Fibroblast of lung (primary cell): ENCODE data around the gene DENND1A. TPM values are rescaled to one million over a fixed set of nuclear protein-coding genes. Genes with fewer than 3 reads are reported as not detected.

Experiments
- DNase-seq, 2 donors: peaks; one replicate each; pipeline versions ENCODE4 v3.0.0 to v3.0.0-alpha.2; 2010; ENCODE audit warnings: low read depth in 2 of 2
- H2AFZ ChIP-seq: 2 replicates; pipeline ENCODE4 v1.5.1; 2012; ENCODE audit warnings: low read length, control low read depth, inconsistent platforms
- H3K27ac ChIP-seq: 2 replicates; pipeline ENCODE4 v1.5.1; 2011; ENCODE audit warnings: low read length, control low read depth; ENCODE audit not compliant: insufficient read depth
- H3K27me3 ChIP-seq: 2 replicates; pipeline ENCODE4 v1.5.1; 2011; ENCODE audit warnings: mild to moderate bottlenecking, low read length; ENCODE audit not compliant: control insufficient read depth, insufficient read depth
- H3K36me3 ChIP-seq: 2 replicates; pipeline ENCODE4 v1.5.1; 2011; ENCODE audit warnings: low read length; ENCODE audit not compliant: control insufficient read depth, insufficient read depth
- H3K4me1 ChIP-seq: 2 replicates; pipeline ENCODE4 v1.5.1; 2011; ENCODE audit warnings: low read length; ENCODE audit not compliant: control insufficient read depth, insufficient read depth; ENCODE audit errors: extremely low read depth
- H3K4me2 ChIP-seq: 2 replicates; pipeline ENCODE4 v1.5.1; 2011; ENCODE audit warnings: low read length, control low read depth; ENCODE audit not compliant: insufficient read depth; ENCODE audit errors: extremely low read depth
- H3K4me3 ChIP-seq, 4 experiments: fragments of 200-600 bp in 1 of 4; sonication (generic) in 1 of 4; replicated peaks in 1 of 4; 2 replicates each; pipeline ENCODE4 v1.5.1; 2011 to 2016; ENCODE audit warnings: low read length in 4 of 4, low read depth in 3 of 4, mild to moderate bottlenecking in 3 of 4, control low read depth in 2 of 4, inconsistent platforms in 1 of 4, mixed read lengths in 1 of 4; ENCODE audit not compliant: insufficient read depth in 1 of 4; ENCODE audit errors: control extremely low read depth in 1 of 4
- H3K79me2 ChIP-seq: 2 replicates; pipeline ENCODE4 v1.5.1; 2012; ENCODE audit warnings: mild to moderate bottlenecking, low read length, inconsistent platforms; ENCODE audit not compliant: control insufficient read depth, insufficient read depth
- H3K9ac ChIP-seq: 2 replicates; pipeline ENCODE4 v1.5.1; 2011; ENCODE audit warnings: mild to moderate bottlenecking, low read length, control low read depth; ENCODE audit not compliant: insufficient read depth
- H3K9me3 ChIP-seq: 2 replicates; pipeline ENCODE4 v1.5.1; 2012; ENCODE audit warnings: low read depth, low read length; ENCODE audit not compliant: control insufficient read depth, insufficient read depth
- H4K20me1 ChIP-seq: 2 replicates; pipeline ENCODE4 v1.5.1; 2011; ENCODE audit warnings: low read length; ENCODE audit not compliant: control insufficient read depth, insufficient read depth; ENCODE audit errors: extremely low read depth
- EZH2 ChIP-seq: IDR thresholded peaks from 2 replicates; pipeline ENCODE4 v1.5.1; 2012; ENCODE audit warnings: low read length, control low read depth, mild to moderate bottlenecking; ENCODE audit errors: missing control alignments
- polyA plus RNA-seq, 2 donors: library from polyadenylated mRNA; depleted of rRNA in 1 of 2; stranded (reverse) in 1 of 2; unstranded in 1 of 2; fragments of >200 nt; gene quantifications; 2 replicates each; pipeline ENCODE4 v1.2.1, GENCODE V29; 2011 to 2012; ENCODE audit warnings: missing spikeins in 1 of 2
- total RNA-seq: library from RNA; depleted of rRNA; stranded (reverse); fragments of >200 nt; gene quantifications from 2 replicates; pipeline ENCODE4 v1.2.1, GENCODE V29; 2014
- TF ChIP-seq, protein P1 (sequence below), 2 donors: IDR thresholded peaks in 1 of 2; conservative IDR thresholded peaks in 1 of 2; 1 replicate in 1 of 2; 2 replicates in 1 of 2; pipeline ENCODE4 v1.5.1; 2011 to 2012; ENCODE audit warnings: low read length in 2 of 2, control low read depth in 1 of 2, inconsistent platforms in 1 of 2, low read depth in 1 of 2, mild to moderate bottlenecking in 1 of 2

The DENND1A gene
- total and polyA plus RNA-seq, 2 donors (not counting 1 experiment from before 2014, with no cell fraction given), result 13.0 to 18.3 TPM

DNA sequence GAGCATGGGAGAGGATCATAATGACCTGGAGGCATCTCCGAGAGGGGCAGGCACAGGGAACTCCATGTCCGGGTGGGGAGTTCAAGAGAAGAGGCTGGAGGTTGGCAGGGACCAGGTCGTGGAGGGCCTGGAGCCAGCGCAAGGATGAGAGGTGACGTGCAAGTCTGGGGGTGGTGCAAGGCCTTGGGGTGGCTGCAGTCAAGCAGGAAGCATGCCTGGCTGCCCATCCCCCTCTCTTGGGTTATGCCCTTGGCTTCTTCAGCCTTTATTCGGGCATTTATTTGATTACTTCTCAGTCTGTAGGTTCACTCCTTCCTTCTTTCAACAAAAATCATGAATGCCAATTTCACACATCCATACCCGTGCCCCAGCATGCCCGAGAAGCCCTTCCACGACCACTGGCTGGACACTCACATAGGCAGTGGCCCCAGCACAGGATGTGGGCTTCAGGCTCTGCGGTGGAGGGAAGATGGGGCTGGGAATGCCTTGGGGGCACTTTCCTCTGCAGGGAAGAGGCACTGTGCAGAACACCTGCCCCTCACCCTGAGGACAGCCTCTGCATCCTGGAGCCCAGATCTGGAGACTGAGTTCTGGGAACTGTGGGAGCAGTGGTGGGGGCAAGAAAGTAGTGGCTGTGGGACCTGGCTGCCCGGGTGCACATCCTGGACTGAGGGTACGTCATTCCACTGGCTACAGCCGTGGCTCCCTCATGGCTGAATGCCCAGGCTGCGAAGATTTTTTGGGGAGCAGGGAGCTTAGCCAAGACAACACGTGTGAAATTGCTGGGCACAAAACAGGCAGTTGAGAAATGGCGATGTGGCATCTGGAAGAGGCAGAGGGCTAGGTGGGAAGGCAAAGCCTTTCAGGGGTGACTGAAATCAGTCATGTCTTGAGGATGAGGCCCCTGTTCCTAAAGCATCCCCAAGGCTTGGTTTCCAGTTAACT, 535.4 kb downstream of the DENND1A start:
- Histone ChIP-seq H3K36me3 (no peaks in the 10 kb centered on the region), H3K9me3 (no peaks in the 10 kb centered on the region), H2AFZ (no peak overlapping the region), H3K4me1 (no peaks in the 10 kb centered on the region), H3K4me3 (no peak overlapping the region), H3K27me3 (no peaks in the 10 kb centered on the region), H3K79me2 (no peaks in the 10 kb centered on the region), H3K27ac (no peak overlapping the region), H3K9ac (no peak overlapping the region), H3K4me2 (no peak overlapping the region), H4K20me1 (no peaks in the 10 kb centered on the region)
- TF ChIP-seq EZH2, result no peak
- TF ChIP-seq, protein P1, sequence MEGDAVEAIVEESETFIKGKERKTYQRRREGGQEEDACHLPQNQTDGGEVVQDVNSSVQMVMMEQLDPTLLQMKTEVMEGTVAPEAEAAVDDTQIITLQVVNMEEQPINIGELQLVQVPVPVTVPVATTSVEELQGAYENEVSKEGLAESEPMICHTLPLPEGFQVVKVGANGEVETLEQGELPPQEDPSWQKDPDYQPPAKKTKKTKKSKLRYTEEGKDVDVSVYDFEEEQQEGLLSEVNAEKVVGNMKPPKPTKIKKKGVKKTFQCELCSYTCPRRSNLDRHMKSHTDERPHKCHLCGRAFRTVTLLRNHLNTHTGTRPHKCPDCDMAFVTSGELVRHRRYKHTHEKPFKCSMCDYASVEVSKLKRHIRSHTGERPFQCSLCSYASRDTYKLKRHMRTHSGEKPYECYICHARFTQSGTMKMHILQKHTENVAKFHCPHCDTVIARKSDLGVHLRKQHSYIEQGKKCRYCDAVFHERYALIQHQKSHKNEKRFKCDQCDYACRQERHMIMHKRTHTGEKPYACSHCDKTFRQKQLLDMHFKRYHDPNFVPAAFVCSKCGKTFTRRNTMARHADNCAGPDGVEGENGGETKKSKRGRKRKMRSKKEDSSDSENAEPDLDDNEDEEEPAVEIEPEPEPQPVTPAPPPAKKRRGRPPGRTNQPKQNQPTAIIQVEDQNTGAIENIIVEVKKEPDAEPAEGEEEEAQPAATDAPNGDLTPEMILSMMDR (conservative IDR thresholded peaks at IDR 0.05 in 1 of 2, IDR thresholded peaks at IDR 0.05 in 1 of 2; ENCODE audit: low read depth in 1 of 2, low read length in 2 of 2), result no peak
- DNase-seq, result no peak

DNA sequence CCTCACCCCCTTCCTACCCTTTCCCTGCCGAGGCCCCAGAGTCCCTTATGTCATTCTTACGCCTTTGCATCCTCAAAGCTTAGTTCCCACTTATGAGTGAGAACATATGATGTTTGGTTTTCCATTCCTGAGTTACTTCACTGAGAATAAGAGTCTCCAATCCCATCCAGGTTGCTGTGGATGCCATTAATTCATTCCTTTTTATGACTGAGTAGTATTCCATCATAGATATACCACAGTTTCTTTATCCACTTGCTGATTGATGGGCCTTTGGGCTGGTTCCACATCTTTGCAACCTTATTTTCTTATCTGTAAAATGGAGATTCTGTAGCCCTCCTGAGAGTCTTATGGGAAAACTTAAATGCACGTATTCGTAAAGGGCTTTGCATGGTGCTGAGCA, 537.1 kb downstream of the DENND1A start:
- no peak overlapping the region for H3K4me3 ChIP-seq
- no peak for DNase-seq
- H4K20me1 ChIP-seq, result no peaks in the 10 kb centered on the region
- H3K27ac ChIP-seq, result no peak overlapping the region
- H3K4me2 ChIP-seq, result no peak overlapping the region
- no peaks in the 10 kb centered on the region for H3K27me3 ChIP-seq
- TF ChIP-seq EZH2, result no peak
- TF ChIP-seq, protein P1 (conservative IDR thresholded peaks at IDR 0.05 in 1 of 2, IDR thresholded peaks at IDR 0.05 in 1 of 2; ENCODE audit: low read depth in 1 of 2, low read length in 2 of 2), result no peak
- no peaks in the 10 kb centered on the region for H3K79me2 ChIP-seq
- no peaks in the 10 kb centered on the region for H3K9me3 ChIP-seq
- H3K36me3 ChIP-seq, result no peaks in the 10 kb centered on the region
- H3K9ac ChIP-seq, result no peak overlapping the region
- no peak overlapping the region for H2AFZ ChIP-seq
- H3K4me1 ChIP-seq, result no peaks in the 10 kb centered on the region

DNA sequence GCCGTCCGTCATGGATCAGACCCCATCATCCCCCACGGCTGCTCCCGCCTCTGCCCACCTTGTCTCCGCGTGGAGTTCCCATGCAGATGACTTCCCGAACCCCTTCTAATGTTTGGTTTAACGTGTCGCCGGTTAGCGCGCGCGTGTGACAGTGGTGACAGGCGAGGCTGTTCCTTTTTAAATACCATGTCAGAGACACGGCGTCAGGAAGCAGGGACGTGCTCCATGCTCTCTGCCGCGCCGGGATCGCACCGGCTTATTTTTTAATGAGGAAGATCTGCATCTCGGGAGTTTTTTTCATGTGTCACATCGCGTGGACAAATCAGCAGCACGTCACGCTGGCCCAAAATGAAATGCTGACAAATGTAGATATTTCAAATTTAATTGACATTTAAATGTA, 538.0 kb downstream of the DENND1A start:
- H2AFZ ChIP-seq, result no peak overlapping the region
- H4K20me1 ChIP-seq, result no peaks in the 10 kb centered on the region
- H3K27me3 ChIP-seq, result no peaks in the 10 kb centered on the region
- no peak overlapping the region for H3K9ac ChIP-seq
- H3K79me2 ChIP-seq, result no peaks in the 10 kb centered on the region
- no peak for DNase-seq
- H3K9me3 ChIP-seq, result no peaks in the 10 kb centered on the region
- H3K4me1 ChIP-seq, result no peaks in the 10 kb centered on the region
- H3K27ac ChIP-seq, result no peak overlapping the region
- H3K4me2 ChIP-seq, result no peak overlapping the region
- H3K36me3 ChIP-seq, result no peaks in the 10 kb centered on the region
- no peak for TF ChIP-seq EZH2
- TF ChIP-seq, protein P1 (conservative IDR thresholded peaks at IDR 0.05 in 1 of 2, IDR thresholded peaks at IDR 0.05 in 1 of 2; ENCODE audit: low read depth in 1 of 2, low read length in 2 of 2), result no peak
- H3K4me3 ChIP-seq, result no peak overlapping the region
